Hippocampal formation (tissue), 2 donors: Measurements from ENCODE around the gene CKS1B.
A peak's percentile ranks its signal among the peaks of the same experiment; 100 is the strongest.

ENCODE experiments used
- DNase-seq, 2 donors: peaks; one replicate each; lab custom pipeline; 2025; lab: John Stamatoyannopoulos, UW

Gene CKS1B

DNA sequence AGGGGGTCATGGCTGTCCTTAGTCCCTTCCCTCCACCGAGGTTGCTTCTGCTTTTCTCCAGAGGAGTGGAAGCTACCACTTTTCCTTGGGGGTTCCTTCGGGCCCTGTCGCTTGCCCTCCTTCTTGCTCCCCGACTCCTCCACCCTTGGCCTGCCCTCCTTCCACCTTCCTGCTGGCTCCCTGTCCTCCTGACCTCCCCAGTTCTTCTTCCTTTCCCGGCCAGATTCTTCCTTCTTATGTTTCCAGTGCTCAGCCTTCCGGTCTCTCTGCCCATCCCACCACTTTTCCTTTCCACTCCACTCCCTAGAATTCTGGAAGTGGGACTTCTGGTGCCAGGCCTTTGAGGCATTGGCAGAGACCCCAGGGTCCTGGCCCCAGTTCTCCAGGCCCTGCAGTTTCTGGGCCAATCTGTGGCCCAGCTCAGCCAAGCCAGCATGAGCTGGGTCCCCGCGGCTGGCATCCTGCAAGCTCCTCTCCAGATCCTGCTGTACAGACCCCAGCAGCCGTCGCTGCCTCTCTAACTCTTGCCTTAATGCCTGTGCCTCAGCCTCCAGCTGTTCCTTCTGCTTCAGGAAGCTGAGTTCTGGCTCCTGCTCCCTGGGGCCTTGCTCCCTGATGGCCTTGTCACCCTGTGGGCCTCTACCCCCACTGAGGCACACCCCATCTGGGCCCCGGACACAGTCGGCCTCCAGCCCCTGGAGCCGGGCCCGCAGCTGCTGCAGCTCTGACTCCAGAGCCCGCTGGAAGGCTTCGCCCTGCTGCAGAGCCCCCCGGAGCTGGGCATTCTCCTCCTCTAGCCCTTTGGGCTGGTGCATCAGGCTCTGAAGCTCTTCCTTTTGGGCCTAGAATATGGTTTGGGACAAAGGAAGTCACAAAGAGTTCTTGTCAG lies 28.3 kb upstream of the CKS1B start:
- DNase-seq, result peak in 1 of 2 donors; percentile 24

DNA sequence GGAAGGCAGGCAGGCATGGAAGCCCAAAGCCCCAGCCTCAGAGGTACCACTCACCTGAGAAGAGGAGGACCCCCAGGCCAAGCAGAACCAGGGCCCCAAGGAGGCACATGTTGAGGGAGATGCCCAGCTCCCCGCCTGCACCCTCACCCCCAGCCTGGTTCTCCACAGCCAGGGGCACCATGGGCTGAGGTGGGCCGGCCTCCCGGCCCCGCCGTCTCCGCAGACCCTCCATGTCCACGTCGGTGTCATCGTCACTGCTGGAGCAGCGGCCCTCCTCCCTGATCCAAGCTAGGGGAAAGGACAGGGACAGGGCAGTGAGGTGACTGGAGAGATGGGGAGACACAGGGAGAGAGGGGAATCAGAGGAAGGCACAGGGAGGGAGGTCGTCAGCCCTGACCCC lies 26.4 kb upstream of the CKS1B start:
- no peak for DNase-seq

DNA sequence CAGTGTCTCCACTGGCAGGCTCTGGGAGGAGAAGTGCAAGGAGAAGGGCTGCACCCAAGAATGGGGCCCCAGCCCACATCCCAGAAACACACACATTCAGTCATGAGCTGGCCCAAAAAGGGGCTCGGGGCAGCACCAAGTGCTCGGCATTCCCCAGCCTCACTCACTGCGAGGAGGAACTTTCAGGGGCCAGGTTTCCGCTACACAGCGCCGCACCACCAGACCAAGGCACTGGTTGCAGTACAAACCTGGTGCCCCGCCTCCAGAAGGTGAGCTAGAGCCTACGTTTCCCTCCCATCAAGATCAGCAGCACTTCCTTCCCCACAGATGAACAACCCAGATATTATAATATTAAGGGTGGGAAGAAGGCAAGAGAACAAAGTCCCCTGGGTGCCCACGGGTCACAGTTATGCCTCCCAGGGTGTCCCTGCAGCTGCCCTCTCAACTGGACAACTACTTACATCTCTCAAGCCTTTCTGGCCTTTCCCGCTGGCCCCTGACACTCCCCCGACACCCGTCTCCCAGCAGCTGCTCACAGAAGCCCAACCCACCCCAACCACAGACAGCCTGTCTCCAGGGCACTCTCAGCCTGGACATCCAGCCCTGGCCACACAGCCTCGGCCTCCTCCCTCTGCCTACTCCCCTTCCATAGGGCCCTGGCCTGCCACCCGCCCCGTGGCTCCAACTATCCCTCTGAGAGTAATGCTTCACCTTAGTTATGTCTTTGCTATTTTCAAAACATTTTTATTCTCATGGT lies 22.4 kb upstream of the CKS1B start:
- DNase-seq, result no peak

DNA sequence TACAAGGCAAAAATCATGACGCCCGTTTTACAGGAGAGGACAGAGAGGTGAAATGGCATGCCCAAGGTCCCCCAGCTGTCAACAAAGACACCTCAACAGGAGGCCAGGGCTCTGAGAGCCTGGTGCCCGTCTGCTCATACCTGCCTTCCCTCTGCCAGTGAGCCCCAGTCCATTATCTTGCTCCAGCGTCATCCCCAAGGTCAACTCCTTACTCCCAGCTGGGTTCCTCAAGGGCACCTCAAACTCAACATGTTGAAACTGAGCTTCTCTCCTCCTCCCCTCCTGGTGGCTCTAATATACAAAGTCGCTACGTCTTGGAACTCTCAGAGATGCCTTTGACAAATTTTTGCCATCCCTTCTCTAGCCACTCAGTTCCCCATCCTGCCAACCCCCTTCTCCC lies 21.8 kb upstream of the CKS1B start:
- DNase-seq, result no peak

DNA sequence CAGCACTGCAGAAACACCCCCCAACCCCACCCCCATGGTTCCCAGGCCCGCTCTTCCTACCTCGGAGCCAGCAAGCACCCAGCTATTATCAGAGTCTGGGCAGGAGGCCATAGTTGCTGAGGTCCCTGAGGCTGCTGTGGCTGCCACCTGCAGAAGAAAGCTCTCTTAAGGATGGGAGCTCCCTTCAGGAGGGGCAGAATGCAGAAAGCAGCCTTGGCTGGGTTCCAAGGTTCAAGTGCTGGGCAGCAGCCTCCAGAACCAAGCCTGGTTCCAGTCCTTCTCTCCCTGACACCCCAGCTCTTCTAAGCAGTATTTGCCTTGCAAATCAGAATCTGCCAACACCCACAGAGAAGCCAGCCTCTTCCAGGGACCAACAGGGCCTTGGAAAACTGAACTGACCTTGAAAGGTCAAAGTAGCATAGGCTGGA lies 20.9 kb upstream of the CKS1B start:
- DNase-seq, result no peak

DNA sequence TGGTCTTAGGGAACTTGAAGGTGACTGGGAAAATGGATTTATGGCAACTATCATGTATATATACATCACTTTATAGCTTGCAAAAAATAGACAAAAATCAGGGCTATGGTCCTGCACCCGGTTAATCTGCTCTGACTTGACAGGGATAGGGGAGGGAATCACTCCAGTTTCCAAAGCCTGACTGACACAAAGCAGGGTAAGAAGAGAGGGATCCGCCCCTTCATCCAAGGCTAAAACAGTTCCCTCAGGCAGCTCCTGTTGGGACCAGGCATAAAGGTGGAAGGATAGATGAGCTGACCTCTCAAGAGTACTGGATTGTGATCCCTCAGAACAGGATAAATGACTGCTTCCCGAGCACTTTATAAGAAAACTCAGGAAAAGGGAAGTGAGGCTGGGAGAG lies 19.9 kb upstream of the CKS1B start:
- no peak for DNase-seq

DNA sequence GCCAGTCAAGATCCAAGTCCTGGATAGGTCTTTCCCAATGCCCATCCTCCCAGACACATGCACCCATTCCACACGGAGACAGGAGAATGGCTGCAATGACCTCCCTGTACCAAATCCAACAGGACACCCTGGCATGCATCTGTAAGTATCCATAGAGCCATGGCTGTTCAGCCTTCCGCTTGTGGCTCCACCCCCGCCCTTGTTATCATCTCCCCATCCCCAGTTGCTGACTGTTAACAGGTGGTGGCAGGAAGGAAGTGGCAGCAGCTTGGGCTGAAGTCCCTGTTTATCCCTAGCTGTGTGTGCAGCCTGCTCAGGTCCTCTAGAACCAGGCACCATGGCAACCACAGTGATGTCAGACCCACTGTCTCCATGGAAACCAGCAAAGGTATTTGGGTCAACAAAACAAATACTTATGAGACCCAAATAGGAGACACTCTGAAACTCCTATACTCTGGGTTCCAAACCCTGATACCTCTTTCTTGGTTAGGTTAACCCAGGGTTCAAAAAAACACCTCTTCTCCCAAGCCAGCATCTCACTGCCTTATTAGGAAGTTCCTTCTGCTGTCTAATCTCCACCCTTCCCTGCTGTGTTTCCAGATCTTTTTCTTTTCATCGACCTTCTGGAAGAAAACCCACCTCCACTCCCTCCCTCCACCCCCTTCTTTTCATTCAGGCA lies 19.3 kb upstream of the CKS1B start:
- peak; percentile 24 to 59 for DNase-seq

DNA sequence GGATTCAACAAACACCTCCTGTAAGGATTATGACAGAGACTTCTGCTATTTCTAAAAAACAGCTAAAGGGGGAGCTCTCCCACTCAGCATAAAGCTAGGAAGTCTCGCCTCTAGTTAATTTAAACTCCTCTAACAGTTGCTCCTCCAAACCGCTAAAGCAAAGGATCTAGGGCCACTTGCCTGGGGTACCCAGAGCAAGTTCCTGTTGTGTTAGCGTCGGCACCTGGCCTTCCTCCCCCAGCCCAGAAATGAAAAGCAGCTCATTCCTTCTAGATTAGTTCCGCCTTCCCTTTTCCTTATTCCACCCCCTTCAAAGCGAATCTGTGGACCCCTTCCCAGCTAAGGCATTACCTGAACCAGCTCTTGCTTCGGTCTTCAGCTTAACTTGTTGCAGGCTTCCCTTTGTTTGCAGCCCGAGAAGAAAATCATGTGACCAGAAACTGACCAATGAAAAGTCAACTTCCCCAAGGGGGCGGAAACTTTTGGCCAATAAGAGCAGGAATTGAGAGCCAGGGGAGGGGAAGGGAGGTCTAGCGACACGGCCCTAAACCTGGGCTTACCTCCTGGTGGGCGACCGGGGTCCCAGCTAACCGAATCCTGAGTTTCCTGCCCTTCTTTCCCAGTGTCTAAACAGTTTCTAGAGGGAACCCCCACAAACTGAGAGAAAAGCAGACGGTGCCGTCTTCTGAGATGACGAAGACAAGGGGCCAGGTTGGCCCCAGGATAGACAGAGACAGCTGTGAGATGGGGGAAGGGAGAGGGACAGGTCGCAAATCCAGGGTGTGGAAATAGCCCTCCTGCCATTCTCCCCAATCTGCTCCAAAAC lies 18.6 kb upstream of the CKS1B start, which contains the start of gene PBXIP1:
Gene PBXIP1, minus strand, starts transcription at position 382 of the 826 bp plus-strand sequence. CDS start 2,378 bp downstream, outside the sequence.
- DNase-seq, result peak; percentile 86 to 88

DNA sequence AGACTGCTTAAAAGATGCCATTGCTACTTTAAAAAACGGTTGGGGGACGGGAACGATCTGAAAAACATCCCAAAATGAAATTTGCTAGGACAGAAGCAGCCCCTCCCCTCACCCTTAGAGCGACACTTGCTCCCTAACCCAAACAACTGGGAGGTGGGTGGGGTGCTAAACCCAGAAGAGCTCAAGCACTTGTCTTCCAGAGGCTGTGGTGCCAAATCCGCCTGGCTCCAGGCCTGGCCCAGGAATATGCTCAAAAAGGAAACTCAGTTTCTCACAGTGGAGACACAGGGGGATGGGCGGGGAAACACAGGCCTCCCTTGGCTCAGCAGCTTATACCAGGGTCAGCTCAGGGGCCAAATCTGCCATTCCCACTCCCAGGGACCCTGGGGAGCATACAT lies 17.9 kb upstream of the CKS1B start:
- peak; percentile 15 to 43 for DNase-seq

DNA sequence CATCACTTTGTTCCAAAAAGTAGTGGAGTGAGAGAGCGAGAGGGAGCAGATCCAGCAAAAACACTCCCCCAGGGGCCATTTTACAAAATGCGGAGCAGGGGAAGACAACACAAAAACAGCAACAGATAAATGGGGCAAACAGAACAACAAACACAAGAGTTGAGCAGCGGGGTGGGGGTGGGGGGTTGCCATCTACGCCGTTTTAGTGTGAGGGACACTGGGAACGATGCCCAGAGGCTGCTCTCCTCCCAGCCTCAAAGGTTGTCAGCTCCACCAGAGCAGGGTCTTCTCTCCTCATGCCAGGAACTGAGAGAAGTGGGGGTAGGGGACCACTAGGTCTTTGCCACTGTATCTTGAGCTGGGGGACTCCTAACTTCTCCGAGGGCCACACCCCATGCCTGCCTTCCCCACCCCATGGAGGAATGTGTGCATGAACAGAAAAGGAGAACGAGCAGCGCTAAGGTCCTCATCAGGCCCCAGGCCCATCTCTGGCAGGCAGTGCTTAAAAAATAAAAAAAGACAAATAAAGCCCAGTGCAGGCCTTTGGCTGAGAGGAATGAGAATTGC lies 17.3 kb upstream of the CKS1B start:
- DNase-seq, result no peak

DNA sequence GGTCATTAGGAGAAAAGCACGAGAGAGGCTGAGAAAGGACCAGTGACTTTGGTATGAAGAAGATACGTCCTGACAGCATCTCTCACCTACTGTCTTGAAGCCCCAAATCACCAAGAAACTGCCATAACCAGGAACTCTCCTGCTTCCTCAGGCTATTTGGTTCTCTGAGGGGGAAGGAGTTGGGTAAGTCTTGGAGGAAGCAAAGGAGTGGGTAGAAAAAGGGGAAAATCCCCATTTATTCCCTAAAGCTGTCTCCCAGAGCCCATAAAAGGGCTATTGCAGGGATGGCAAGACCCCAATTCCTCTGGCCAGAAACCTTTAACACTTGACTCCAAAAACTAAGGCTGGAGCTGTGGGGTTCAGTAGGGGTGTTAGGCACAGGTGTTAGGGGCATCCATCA lies 16.4 kb upstream of the CKS1B start:
- DNase-seq, result no peak

DNA sequence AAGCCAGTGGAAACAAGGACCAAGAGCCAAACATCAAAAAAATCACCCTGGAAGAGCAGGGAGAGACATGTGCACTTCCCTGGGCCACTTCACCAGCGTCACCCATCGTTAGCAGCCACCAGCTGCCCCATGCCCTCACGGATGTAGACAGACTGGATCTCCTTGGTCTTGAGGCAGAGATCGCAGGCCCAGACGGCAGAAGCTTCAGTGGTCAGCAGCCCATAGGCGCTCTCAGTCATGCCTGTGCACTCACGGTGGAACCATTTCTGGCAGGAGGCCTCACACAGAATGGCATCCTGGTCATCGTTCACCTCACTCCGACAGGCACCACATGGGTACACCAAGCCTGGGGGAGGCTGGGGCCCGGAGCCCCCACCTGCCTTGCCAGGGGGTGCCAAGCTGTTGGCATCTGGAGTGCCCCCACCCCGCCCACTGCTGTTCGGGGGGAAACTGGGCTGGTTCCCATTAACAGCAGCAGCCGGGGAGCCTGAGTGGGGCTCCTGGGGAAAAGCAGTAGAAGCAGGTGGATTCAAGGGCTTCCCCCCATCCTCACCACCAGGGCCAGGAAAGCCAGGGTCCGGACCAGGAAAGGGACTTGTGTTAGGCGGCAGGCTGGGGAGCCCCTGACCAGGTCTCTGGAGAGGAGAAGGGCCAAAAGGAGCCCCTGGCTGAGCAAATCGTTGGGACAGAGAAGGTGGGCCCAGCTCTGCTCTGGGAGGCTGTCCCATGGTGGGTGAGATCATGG lies 15.6 kb upstream of the CKS1B start:
- no peak for DNase-seq

DNA sequence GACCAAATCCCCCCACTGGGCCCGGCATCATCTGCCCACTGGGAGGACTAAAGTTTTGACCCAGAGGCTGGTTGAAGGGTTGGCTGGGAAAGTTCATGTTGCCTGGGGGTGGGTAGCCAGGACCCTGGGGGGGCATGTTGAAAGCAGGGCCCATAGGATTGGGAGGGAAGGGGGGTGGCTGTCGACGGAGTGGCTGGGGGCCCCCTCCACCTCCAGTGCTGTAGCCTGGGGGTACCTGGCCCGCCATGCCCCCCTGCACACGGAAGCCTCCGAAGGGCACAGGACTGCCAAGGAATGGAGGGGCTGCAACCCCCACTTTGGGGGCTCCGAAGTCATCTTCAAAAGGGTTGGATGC lies 15.1 kb upstream of the CKS1B start:
- DNase-seq, result no peak

DNA sequence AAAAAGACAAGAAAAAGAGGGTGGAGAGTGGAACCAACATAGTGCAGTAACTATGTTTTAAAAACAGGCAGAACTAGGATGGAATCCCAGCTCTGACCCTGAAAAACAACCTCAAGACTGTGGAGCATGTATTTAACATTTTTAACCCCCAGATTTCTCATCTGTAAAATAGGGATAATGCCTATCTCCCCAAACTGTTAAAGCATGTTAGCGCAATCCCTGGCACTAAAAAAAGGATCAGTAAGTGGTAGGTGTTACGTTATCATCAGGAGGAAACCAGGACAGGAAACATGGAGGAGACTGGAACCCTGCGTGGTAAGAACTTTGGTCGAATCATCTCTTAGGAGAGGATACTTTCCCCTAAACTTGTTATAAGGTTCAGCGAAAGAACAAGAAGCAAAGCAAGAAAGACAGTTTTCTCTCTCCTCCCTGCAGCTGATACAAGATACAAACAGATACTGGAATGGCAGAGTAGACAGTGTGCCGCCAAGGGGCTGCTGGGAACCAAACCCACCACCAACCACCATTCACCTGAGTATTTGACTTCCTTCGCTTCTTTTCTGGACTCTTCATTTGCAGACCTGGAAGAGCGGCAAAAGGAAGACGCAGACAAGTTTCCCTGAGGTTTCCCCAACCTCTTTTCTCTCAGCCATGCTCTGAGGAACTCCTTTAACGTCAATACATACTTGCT lies 13.9 kb upstream of the CKS1B start:
- DNase-seq, result no peak

DNA sequence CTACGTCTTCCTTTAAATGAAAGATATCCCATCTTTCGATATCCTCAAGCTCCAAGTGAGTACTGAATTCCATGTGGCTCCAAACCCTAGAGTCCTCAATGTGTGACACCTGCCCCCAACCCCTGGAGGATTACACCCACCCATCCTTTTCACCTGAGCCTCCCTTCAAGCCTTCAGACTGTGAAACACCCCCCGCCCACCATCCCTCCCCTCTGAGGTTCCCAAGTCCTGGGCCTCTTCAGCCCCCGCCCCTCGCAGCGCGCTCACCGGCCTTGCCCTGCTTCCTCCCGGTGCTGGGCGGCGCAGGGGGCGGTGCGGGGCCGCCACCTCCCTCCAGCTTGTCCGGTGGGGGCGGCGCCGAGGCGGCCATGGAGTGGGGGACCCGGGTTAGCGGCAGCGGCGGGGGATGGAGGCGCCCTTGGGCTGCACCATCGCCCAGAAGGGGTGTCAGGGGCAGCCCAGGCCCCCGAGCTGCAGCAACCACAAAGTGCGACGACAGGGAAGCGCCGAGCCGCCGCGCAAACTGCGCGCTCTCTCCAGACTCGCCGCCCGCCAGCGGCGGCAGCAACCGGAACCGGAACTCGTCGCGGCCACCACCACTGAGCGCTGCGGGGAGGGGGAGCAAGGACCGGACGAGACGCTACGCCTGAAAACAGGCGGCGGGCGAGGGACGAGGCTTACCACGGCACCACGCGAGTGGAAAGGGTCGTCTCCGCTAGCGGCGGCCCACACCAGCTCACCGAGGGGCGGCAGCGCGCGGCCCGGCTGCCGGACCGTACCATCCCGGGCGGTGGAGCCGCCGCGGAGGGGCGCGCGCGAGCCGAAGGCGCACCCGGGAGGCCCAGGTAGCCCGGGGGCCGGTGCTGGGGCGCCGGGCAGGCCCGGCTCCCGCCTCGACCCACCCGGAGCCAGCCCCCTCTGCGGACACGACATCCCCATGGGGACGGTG lies 13.0 kb upstream of the CKS1B start, which contains the start of gene PYGO2:
Gene PYGO2, minus strand, starts transcription at position 576 of the 949 bp plus-strand sequence. Its CDS starts 206 bp downstream, at position 370.
- peak; percentile 71 to 74 for DNase-seq

DNA sequence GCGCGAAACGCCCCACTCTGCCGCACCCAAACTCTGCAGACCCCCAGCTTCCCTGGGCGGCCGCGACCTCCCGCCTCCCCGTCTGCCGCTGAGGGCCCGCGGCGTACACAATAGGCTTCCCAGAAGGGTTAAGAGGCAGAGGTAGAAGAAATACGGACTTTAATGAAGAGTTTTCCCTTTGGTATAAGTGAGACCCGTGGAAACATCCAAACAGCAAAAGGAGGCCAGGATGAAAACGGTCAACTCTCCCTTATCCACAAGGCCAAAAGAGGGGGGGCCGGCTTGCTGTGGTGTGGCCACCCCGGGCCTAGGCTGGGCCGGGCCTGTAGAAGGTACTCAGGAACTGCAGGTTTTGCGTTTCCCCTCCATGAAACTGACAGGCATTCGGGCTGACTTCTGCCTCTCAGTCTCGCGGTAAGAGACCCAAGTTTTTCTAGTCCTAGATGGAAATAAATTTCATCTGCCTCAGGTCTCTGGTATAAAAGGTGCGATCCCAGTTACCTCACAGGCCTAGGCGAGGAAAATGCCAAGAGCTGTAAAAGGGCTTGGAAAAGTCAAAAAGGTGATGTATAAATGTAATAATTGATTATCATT lies 12.2 kb upstream of the CKS1B start:
- no peak for DNase-seq

DNA sequence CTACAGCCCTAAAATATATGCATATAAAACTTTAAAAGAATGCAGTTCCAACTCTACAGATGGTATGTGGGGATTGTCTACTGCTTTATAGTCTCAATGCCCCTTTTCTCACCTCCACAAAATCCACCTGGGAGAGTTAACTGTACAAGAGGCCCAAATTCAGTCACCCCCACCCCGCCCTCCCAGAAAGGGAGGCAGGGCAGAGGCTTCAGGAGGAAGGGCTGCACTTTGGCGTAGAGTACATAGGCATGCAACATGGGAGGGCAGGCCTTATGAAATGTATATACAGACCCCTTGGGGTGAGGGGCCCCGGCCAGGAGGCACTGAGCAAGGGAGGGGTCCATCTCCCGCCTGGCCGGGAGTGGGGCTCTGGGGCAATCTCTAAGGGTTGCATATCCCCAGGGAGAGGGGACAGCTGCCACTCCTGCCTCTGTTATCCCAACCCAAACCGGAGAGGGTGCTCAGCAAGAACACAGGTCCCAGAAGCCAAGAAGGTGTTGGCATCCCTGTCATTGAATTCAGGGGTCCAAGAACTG lies 11.6 kb upstream of the CKS1B start:
- no peak for DNase-seq

DNA sequence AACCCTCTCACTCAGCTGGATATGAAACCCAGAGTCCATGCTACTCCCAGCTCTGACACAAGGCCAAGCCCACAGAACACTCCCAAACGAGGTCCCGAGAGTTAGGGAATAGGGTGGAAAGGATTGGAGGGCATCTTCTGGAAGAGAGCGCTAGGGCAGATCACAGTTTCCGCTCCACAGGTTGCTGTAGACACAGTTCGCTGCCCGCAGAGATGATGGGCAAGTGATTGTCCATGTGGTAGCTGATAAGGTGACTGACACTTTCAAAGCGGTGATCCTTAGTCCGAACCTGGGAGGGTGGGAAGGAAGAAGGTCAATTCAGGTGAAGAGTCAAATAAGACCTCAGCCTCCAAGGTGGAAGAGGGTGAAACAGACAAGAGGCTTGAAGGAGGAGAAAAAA lies 10.8 kb upstream of the CKS1B start:
- DNase-seq, result no peak
